ENCODE measurements around the gene VAV3. TPM values are rescaled to one million over a fixed set of nuclear protein-coding genes. Genes with fewer than 3 reads are reported as not detected.
"Not testable (repeated sequence)": the region's sequence is repeated elsewhere in the genome, so short reads cannot be mapped to it uniquely, and the experiment has no call there.

The VAV3 gene
- total RNA-seq, 2 donors from 2014 or later, result 11.6 to 14.1 TPM

DNA sequence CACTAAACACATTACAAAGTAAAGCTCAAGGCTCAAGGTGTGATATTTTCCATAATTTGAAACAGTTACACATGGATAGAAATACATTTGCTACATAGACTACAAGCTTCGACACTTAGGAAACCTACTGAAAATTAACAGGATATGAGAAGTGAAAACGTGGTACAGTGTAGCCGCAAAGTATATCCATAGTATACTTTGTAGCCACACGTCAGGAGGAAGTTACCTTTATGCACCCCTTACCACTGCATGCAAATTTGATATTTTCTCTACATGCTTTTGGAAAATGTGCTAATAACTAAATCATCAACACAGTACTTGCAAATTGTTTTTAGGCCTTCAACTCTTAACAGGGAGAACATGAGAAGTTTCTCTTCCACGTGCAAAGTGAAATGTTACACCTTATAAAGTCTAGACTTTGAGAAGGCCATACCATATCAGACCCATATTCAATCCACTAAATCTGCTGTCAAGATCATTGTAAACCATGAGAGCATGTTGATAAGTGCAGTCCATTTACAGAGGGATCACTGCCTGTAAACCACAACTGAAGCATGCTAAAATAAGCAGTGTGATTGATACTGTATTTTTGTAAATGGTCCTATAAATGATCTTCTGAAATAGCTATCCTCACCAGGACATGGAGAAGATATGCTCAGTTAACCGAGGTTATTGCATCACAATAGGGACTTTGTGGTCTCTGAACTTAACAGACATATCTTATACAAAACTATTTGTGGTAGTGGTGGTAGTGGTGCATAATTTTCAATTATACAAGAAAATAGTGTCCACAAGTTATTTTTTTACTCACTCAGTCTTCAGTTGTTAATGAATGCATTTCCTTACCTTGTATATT is 64.7 kb downstream of the VAV3 start:
- Mint-ChIP-seq H3K4me3 (peak overlapping the region; percentile 41), H3K36me3 (no peaks in the 10 kb centered on the region), H3K27ac (peak overlapping the region; percentile 10 to 77), H3K4me1 (ENCODE audit: low read depth in 2 of 2) (peaks cover 45 to 65% of the 10 kb centered on the region in 2 donors), H3K9me3 (peaks cover 4% of the 10 kb centered on the region), H3K27me3 (no peaks in the 10 kb centered on the region)
- no peak for DNase-seq (ENCODE audit: low spot score)
- peak in 1 of 2 donors; percentile 41 for ATAC-seq

GRCh38 chr1:107899655-107900054 is 65.3 kb downstream of the VAV3 start:
- Mint-ChIP-seq H3K27ac (peak overlapping the region; percentile 10 to 77), H3K4me3 (peak overlapping the region; percentile 41), H3K9me3 (peaks cover 4% of the 10 kb centered on the region), H3K4me1 (ENCODE audit: low read depth in 2 of 2) (peaks cover 50 to 71% of the 10 kb centered on the region in 2 donors), H3K27me3 (no peaks in the 10 kb centered on the region), H3K36me3 (no peaks in the 10 kb centered on the region)
- ATAC-seq (no peak), DNase-seq (ENCODE audit: low spot score) (no peak)

DNA sequence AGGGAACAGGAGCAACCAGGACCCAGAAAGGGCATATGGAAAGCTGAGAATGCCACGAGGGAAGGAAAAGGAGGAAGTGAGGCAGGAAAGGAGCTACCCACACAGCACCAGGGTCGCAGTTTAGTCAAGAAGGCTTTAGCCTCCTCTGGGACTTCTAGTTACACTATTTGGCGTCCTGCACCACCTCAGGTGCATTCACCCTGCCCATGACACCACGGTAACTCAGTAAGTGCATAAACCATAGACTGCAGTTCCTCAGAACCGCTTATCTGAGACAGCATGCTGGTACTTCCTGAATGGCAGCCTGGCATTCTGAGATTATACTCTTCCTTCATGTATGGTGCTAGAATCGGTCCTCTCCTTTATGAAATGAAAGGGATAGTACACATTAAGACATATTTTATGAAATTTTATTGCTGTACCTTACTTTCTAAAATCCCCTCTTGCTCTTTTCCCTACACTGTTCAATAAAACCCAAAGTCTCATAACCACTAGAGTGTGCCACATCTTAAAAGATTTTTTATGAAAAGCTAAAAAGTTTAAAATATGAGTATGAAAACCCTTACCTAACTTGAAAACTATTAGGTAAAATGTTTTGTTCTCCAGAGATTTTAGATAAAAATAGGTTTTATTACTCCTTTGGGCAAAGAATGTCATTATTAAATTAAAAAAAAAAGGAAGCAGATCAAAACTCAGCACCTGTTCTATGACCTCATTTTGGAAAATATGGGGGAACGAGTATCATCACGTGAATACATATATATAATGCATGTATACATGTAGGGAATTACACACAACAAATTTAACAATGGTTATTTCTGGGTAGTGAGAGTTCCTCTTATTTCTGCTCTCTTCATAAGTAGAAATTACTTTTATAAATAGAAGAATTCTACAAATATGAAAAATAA is 67.3 kb downstream of the VAV3 start:
- Mint-ChIP-seq H3K27me3 (no peaks in the 10 kb centered on the region), H3K4me3 (peak overlapping the region; percentile 75), H3K36me3 (peaks cover 9% of the 10 kb centered on the region), H3K27ac (peak overlapping the region; percentile 84 to 93), H3K4me1 (ENCODE audit: low read depth in 2 of 2) (peaks cover 48 to 67% of the 10 kb centered on the region in 2 donors), H3K9me3 (no peaks in the 10 kb centered on the region)
- DNase-seq (ENCODE audit: low spot score), result no peak
- peak; percentile 52 to 74 for ATAC-seq

DNA sequence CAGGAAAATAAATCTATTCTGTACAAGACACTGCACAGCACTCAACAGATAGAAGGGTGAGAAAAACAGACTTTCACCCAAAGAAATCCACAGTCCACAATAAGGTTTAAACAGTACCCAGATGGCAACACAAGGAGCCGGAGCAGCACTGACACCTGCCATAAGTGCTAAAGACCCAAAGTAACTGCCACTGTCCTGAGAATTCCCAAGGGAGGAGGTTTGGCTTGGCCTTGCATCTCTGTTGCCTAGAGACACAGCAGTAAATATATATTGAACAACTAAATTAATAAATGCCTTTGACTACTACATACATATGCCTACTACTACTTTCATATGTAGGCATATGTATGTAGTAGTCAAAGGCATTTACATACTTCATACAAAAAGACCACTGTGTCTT is 68.0 kb downstream of the VAV3 start:
- Mint-ChIP-seq H3K9me3 (no peaks in the 10 kb centered on the region), H3K4me1 (ENCODE audit: low read depth in 2 of 2) (peaks cover 49 to 64% of the 10 kb centered on the region in 2 donors), H3K36me3 (peaks cover 10% of the 10 kb centered on the region), H3K27ac (peak overlapping the region; percentile 84 to 93), H3K4me3 (peak overlapping the region; percentile 75), H3K27me3 (no peaks in the 10 kb centered on the region)
- no peak for DNase-seq (ENCODE audit: low spot score)
- no peak for ATAC-seq

DNA sequence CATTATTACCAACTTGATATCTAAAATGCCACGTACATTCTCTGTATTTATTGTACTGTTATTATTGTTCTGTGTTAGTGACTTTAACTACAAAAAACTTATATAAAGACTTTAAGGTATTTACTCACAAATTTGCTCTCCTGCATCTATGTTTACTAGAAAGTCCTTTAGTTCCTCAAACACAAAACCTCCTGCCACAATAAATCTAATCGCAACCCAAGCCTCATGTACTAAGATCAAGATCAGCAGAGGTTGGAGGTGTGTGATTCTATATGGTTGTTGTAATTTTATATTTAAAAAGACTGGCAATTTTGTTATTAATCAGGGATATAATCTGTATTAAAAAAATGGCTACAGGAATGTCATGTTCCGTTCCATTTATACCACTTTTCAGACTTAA is 68.6 kb downstream of the VAV3 start:
- peaks cover 49 to 64% of the 10 kb centered on the region in 2 donors for H3K4me1 Mint-ChIP-seq (ENCODE audit: low read depth in 2 of 2)
- no peaks in the 10 kb centered on the region for H3K9me3 Mint-ChIP-seq
- H3K36me3 Mint-ChIP-seq, result peaks cover 10% of the 10 kb centered on the region
- H3K27ac Mint-ChIP-seq, result peak overlapping the region; percentile 84 to 93
- no peaks in the 10 kb centered on the region for H3K27me3 Mint-ChIP-seq
- no peak for DNase-seq (ENCODE audit: low spot score)
- peak overlapping the region; percentile 75 for H3K4me3 Mint-ChIP-seq
- ATAC-seq, result no peak

DNA sequence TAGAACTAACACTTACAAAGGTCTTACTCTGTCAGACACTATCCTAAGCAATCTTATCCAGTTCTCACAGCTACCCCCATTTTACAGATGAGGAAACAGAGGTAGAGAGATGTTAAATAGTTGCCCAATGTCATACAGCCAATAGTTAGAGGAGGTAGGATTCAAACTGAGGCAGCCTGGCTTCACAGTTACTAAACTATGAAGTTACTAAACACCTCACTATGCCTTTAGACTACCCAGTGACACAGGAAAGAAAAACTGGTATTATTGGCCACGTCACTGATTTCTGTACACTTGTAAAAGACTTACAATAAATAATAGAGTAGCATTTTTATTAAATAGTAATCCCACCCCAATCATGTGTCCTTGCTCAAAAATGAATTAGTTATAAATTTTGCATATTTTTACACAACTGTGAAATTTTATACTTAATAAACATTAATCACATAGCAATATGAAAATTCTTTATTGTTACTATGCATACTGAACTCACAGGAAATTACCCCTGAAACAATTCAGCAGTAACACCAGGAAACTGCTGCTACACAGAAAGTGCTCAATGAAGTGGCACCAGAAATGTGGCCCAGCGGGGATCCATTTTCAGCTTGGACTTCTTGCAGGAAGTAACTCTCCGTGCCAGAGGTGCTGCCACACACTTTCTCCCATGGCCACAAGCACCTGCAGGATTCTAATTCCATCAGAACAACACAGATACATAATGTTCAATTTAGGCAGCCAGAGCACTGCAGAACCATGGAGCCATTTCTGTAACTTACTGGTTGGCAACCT is 69.4 kb downstream of the VAV3 start:
- H3K4me1 Mint-ChIP-seq (ENCODE audit: low read depth in 2 of 2), result peaks cover 50 to 66% of the 10 kb centered on the region in 2 donors
- peak overlapping the region; percentile 84 to 93 for H3K27ac Mint-ChIP-seq
- H3K27me3 Mint-ChIP-seq, result no peaks in the 10 kb centered on the region
- peaks cover 10% of the 10 kb centered on the region for H3K36me3 Mint-ChIP-seq
- DNase-seq (ENCODE audit: low spot score), result no peak
- peak overlapping the region; percentile 75 for H3K4me3 Mint-ChIP-seq
- H3K9me3 Mint-ChIP-seq, result no peaks in the 10 kb centered on the region
- peak; percentile 60 to 68 for ATAC-seq

GRCh38 chr1:107894605-107895004 is 70.4 kb downstream of the VAV3 start:
- Mint-ChIP-seq H3K27ac (peak overlapping the region; percentile 84 to 93), H3K4me1 (ENCODE audit: low read depth in 2 of 2) (peaks cover 45 to 62% of the 10 kb centered on the region in 2 donors), H3K36me3 (peaks cover 10% of the 10 kb centered on the region), H3K4me3 (peak overlapping the region; percentile 26), H3K27me3 (no peaks in the 10 kb centered on the region), H3K9me3 (no peaks in the 10 kb centered on the region)
- ATAC-seq (peak in 1 of 2 donors; percentile 64), DNase-seq (ENCODE audit: low spot score) (no peak)

GRCh38 chr1:107893350-107893749 is 71.6 kb downstream of the VAV3 start:
- DNase-seq (ENCODE audit: low spot score); H3K27me3 Mint-ChIP-seq; ATAC-seq; H3K4me3 Mint-ChIP-seq; H3K9me3 Mint-ChIP-seq: not testable (repeated sequence)
- H3K4me1 Mint-ChIP-seq (ENCODE audit: low read depth in 2 of 2), result peaks cover 41 to 57% of the 10 kb centered on the region in 2 donors
- peaks cover 10% of the 10 kb centered on the region for H3K36me3 Mint-ChIP-seq
- H3K27ac Mint-ChIP-seq, result peak overlapping the region in 1 of 2 donors; percentile 93

DNA sequence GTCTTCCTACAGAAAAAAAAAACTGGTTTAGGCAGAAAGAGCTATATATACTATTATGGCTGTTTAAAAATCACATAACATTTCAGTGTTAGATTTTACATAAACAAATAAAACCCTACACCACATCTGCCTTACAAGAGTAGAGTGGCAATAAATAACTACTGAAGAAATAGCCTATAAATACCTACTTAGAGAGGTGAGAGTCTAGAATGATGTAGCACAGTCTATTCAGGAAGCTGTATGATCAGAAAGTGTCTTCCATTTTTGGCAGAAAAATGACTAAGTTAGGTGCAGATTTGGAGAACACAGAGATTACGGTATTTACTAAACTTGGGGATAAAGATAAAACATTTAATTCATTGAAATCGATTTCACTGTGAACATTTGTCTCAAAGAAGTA is 75.5 kb downstream of the VAV3 start:
- no peak overlapping the region for H3K27ac Mint-ChIP-seq

DNA sequence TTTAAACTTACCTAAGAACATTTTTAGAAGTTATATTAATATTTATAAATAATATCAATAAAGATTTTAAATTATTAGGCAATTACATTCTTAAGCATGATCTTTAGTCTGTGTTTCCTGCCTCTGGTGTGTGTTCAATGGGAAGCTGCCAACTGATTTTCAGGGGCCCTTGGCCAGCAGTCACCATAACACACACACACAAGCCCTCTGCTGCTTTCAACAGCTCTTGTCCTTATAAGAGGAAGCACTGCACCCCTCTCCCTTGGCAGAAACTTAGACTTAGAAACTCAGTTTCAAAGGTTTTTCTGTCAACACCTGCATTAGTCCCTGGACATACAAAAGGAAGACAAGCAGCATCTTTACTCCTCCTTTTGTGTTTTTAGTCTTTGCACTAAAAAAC is 81.4 kb downstream of the VAV3 start:
- Mint-ChIP-seq H3K4me3 (no peak overlapping the region), H3K9me3 (peaks cover 4% of the 10 kb centered on the region), H3K36me3 (no peaks in the 10 kb centered on the region), H3K4me1 (ENCODE audit: low read depth in 2 of 2) (peaks cover 31 to 40% of the 10 kb centered on the region in 2 donors), H3K27me3 (no peaks in the 10 kb centered on the region), H3K27ac (no peak overlapping the region)
- ATAC-seq (no peak), DNase-seq (ENCODE audit: low spot score) (no peak)

More for the DNA sequence above, 75.5 kb downstream of the VAV3 start:
- Mint-ChIP-seq H3K27me3 (no peaks in the 10 kb centered on the region), H3K9me3 (no peaks in the 10 kb centered on the region), H3K4me3 (no peak overlapping the region), H3K4me1 (ENCODE audit: low read depth in 2 of 2) (peaks cover 25 to 26% of the 10 kb centered on the region in 2 donors), H3K36me3 (peaks cover 10% of the 10 kb centered on the region)
- DNase-seq (ENCODE audit: low spot score) (no peak), ATAC-seq (no peak)

DNA sequence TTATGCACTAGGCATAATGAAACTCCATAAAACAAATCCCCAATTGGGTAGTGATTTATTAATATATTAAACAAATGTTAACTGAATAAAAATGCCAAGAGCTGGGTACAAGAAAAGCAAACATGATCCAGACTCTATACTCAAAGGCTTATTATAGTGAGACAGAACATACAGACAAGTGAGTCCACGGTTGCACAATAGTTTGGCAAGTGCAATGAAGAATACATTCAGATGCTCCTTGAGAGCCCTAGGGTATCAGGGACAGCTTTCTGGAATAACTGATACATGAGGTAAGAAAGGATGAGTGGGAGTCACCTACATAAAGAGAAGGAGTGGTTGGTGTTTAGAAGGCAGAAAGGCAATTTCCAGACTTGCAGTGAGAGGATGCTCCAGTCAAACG is 85.1 kb downstream of the VAV3 start:
- Mint-ChIP-seq H3K36me3 (peaks cover 5% of the 10 kb centered on the region), H3K27me3 (no peaks in the 10 kb centered on the region), H3K27ac (peak overlapping the region in 1 of 2 donors; percentile 1), H3K4me1 (ENCODE audit: low read depth in 2 of 2) (peaks cover 49 to 68% of the 10 kb centered on the region in 2 donors), H3K4me3 (no peak overlapping the region), H3K9me3 (peaks cover 6% of the 10 kb centered on the region)
- DNase-seq (ENCODE audit: low spot score) (no peak), ATAC-seq (no peak)

DNA sequence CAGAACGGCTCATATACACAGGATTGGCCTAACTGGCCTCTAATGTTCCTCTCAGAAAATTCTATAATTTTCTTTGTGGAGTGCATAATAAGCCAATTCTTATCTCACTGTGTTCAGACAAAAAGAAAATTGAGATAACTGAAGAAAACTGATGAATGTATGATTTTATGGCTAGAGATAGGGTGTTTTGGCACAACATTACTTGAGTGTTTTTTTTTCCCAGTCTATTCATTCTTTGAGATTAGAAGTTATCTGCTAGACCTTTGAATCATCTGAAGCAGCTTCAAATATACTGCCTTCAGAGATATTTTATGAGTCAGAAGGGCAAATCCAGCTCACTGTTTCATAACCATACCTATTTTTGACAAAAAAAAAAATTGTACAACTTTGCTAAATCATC is 85.6 kb downstream of the VAV3 start:
- H3K27ac Mint-ChIP-seq, result no peak overlapping the region
- ATAC-seq (no peak), DNase-seq (ENCODE audit: low spot score) (no peak)
- H3K36me3 Mint-ChIP-seq, result peaks cover 5% of the 10 kb centered on the region
- peaks cover 6% of the 10 kb centered on the region for H3K9me3 Mint-ChIP-seq
- H3K27me3 Mint-ChIP-seq, result no peaks in the 10 kb centered on the region
- no peak overlapping the region for H3K4me3 Mint-ChIP-seq
- peaks cover 47 to 69% of the 10 kb centered on the region in 2 donors for H3K4me1 Mint-ChIP-seq (ENCODE audit: low read depth in 2 of 2)

GRCh38 chr1:107877745-107878144 is 87.2 kb downstream of the VAV3 start:
- Mint-ChIP-seq H3K9me3 (peaks cover 6% of the 10 kb centered on the region), H3K4me1 (ENCODE audit: low read depth in 2 of 2) (peaks cover 52 to 66% of the 10 kb centered on the region in 2 donors), H3K4me3 (no peak overlapping the region), H3K27me3 (no peaks in the 10 kb centered on the region), H3K27ac (peak overlapping the region in 1 of 2 donors; percentile 31), H3K36me3 (peaks cover 5% of the 10 kb centered on the region)
- DNase-seq (ENCODE audit: low spot score) (no peak), ATAC-seq (no peak)

Data from natural killer cell treated with Interleukin-12 subunit alpha and Interleukin-12 subunit beta and Interleukin-15 and Interleukin-18, amount 100 ng/mL, for 72 hours (primary cell).